ENCODE data around the gene RNF183. TPM values are rescaled to one million over a fixed set of nuclear protein-coding genes. Genes with fewer than 3 reads are reported as not detected.

Gene RNF183
- total and polyA plus RNA-seq, 8 donors = 0.14 to 1.5 (median 0.16) TPM; not detected in 1

DNA sequence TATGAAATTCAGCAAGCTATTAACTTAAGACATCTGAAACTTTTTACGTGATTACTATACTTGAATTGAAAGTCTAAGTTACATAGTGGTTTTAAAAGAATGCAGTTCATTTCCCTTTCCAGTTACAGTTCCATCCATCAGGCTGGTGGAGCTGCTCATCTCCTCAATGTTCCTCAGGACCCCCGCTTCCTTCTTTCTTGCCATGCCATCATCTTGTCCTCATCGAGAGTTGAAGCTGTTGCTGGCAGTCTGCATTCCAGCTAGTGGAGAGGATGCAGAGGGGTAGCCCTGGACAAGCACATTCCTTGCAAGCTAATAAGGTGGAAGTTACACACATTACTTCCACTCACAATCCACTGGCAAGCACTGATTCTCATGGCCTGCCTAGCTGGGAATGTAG lies 8.8 kb upstream of the RNF183 start:
- no peak overlapping the region for H3K4me3 ChIP-seq
- H3K27me3 ChIP-seq = no peaks in the 10 kb centered on the region
- ATAC-seq (no peak), FAIRE-seq (no peak), DNase-seq (no peak)
- H3K27ac ChIP-seq = no peak overlapping the region
- TF ChIP-seq, protein P1, sequence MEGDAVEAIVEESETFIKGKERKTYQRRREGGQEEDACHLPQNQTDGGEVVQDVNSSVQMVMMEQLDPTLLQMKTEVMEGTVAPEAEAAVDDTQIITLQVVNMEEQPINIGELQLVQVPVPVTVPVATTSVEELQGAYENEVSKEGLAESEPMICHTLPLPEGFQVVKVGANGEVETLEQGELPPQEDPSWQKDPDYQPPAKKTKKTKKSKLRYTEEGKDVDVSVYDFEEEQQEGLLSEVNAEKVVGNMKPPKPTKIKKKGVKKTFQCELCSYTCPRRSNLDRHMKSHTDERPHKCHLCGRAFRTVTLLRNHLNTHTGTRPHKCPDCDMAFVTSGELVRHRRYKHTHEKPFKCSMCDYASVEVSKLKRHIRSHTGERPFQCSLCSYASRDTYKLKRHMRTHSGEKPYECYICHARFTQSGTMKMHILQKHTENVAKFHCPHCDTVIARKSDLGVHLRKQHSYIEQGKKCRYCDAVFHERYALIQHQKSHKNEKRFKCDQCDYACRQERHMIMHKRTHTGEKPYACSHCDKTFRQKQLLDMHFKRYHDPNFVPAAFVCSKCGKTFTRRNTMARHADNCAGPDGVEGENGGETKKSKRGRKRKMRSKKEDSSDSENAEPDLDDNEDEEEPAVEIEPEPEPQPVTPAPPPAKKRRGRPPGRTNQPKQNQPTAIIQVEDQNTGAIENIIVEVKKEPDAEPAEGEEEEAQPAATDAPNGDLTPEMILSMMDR (IDR thresholded peaks at IDR 0.05) = no peak
- intact Hi-C loops (cut with DNase I) = loop anchor here in 1 of 3 donors (10.0 kb wide), 1 partner anchor 353 kb away; no protein-coding TSS in a partner anchor
- H3K36me3 ChIP-seq = peaks cover 0 to 5% (median 0%) of the 10 kb centered on the region in 3 donors
- no peaks in the 10 kb centered on the region for H3K4me1 ChIP-seq
- H3K9me3 ChIP-seq = no peaks in the 10 kb centered on the region
- 78 to 90% methylated on average over 3 of the region's 3 CpGs for WGBS, 2 donors

DNA sequence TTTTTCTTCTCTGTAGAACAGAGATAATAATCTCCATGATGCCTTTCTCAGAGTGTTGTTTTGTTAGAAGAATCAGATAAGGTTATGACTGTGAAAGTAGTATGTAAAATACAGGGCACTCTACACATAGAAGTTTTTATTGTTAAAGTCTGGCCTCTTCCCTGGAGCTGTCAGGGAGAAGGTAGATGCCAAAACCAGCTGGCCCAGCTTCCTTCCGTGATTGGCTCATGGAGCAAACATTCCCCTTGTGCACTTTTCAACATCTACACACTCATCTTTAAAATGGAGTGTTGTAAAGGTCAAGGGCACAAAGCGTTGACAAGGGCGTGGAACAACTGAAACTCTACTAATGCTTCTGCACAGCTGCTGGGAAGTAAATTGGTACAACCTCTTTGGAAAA lies 7.4 kb upstream of the RNF183 start:
- FAIRE-seq (no peak), ATAC-seq (no peak), DNase-seq (no peak)
- H3K27me3 ChIP-seq = no peaks in the 10 kb centered on the region
- H3K36me3 ChIP-seq = no peaks in the 10 kb centered on the region
- WGBS, 2 donors = 32 to 34% methylated on average over 3 of the region's 3 CpGs
- H3K4me3 ChIP-seq = no peak overlapping the region
- intact Hi-C loops (cut with DNase I) = loop anchor here in 1 of 3 donors (10.0 kb wide), 1 partner anchor 354 kb away; no protein-coding TSS in a partner anchor
- no peaks in the 10 kb centered on the region for H3K4me1 ChIP-seq
- TF ChIP-seq, protein P1 (IDR thresholded peaks at IDR 0.05) = no peak
- H3K27ac ChIP-seq = no peak overlapping the region
- no peaks in the 10 kb centered on the region for H3K9me3 ChIP-seq

DNA sequence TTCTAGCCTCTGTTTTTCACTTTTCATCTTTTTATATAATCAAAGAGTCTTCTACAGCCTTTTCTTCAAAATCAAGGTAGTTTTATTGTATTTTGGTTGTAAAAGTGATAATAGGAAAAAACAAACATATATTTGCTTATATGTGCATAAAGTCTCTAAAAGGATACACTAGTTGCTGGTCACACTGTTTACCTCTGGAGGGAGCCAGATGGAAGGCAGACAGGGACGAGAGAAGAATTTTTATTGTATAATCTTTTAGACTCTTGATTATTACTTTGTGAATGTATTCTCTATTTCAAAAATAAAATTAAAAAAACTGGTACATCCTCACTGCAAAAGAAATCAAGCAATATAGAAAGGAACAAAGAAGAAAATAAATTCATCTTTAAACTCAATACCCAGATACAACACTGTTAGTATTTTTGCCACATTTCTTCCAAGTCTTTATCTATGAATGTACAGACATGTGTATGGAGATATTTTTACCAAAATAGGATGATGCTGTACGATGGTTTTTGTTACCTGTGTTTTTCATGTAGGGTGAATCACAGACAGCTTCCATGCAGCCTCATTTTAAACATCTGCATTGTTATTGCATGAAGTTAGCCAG lies 6.1 kb upstream of the RNF183 start:
- DNase-seq (peak in 2 of 6 donors; percentile 27 to 38), ATAC-seq (peak in 3 of 4 donors; percentile 82 to 88 (median 86)), FAIRE-seq (peak; percentile 88)
- intact Hi-C loops (cut with DNase I) = loop anchor here in 2 of 3 donors (5.0 to 10.0 kb wide), 2 partner anchors 95 to 98 kb away; partner anchors contain the start of gene ALAD (in 1 of the 2)
- TF ChIP-seq, protein P1 (IDR thresholded peaks at IDR 0.05) = peak in 3 of 4 donors; percentile 35 to 42 (median 40)
- Histone ChIP-seq H3K36me3 (no peaks in the 10 kb centered on the region), H3K4me1 (no peaks in the 10 kb centered on the region), H3K27me3 (no peaks in the 10 kb centered on the region), H3K27ac (no peak overlapping the region), H3K4me3 (no peak overlapping the region), H3K9me3 (no peaks in the 10 kb centered on the region)
- 5 to 6% methylated on average over 2 of the region's 2 CpGs for WGBS, 2 donors

DNA sequence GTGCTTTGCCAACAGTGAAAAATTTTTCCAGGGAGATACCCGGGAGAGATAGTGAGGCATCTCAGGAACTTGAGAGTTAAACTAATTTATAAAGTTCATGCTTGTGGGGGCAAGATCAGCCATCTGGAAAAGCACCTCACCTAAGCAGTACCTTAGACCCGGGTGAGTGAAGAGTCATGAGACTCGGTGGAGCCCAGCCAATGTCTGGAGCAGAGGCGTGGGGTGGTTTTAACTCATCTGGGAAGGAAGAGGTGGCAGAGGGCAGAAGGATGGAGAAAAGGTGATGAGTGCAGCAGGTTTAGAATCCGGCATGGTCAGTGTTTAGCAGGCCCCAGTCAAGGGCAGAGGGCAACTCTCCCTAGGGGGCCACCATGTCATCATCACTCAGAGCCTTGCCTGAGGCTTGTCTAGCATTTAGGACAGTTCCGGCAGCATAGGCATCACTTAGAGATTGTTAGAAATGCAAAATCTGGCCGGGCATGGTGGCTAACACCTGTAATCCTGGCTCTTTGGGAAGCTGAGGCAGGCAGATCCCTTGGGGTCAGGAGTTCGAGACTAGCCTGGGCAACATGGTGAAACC lies 4.3 kb upstream of the RNF183 start:
- Histone ChIP-seq H3K27ac (no peak overlapping the region), H3K27me3 (no peaks in the 10 kb centered on the region), H3K4me1 (no peaks in the 10 kb centered on the region), H3K36me3 (no peaks in the 10 kb centered on the region), H3K9me3 (no peaks in the 10 kb centered on the region), H3K4me3 (no peak overlapping the region)
- DNase-seq (no peak), ATAC-seq (no peak), FAIRE-seq (no peak)
- intact Hi-C loops (cut with DNase I) = loop anchor here in 2 of 3 donors (5.0 to 10.0 kb wide), 2 partner anchors 97 to 100 kb away; partner anchors contain the start of gene ALAD (in 1 of the 2)
- WGBS, 2 donors = 50 to 59% methylated on average over 8 of the region's 8 CpGs
- TF ChIP-seq, protein P1 (IDR thresholded peaks at IDR 0.05) = no peak

DNA sequence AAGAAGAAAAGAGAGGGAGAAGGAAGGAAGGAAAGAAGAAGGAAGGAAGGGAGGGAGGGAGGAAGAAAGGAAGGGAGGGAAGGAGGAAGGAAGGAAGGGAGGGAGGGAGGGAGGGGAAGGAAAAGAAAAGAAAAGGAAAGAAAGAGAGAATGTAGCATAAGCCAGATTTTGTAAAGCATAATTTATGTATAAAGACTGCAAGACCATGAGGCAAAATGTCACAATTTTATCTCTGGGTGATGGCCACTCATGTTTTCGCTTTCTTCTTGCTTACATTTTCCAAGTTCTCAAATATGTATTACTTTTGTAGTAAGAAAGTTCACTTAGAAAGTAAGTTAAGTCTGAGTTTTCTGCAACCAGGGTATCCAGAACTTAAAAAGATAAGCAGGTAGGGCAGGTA lies 3.4 kb upstream of the RNF183 start:
- H3K27me3 ChIP-seq = no peaks in the 10 kb centered on the region
- H3K27ac ChIP-seq = no peak overlapping the region
- FAIRE-seq (no peak), ATAC-seq (no peak), DNase-seq (no peak)
- H3K9me3 ChIP-seq = no peaks in the 10 kb centered on the region
- H3K36me3 ChIP-seq = no peaks in the 10 kb centered on the region
- no peaks in the 10 kb centered on the region for H3K4me1 ChIP-seq
- 60 to 81% methylated on average over 1 of the region's 1 CpG for WGBS, 2 donors
- no peak overlapping the region for H3K4me3 ChIP-seq
- intact Hi-C loops (cut with DNase I) = loop anchor here in 2 of 3 donors (5.0 to 10.0 kb wide), 2 partner anchors 98 to 101 kb away; partner anchors contain the start of gene ALAD (in 1 of the 2)
- TF ChIP-seq, protein P1 (IDR thresholded peaks at IDR 0.05) = no peak
